ENCODE measurements around the gene DLG3.
"Not testable (repeated sequence)": the region's sequence is repeated elsewhere in the genome, so short reads cannot be mapped to it uniquely, and the experiment has no call there.

Gene DLG3

GRCh38 chrX:70505451-70505841 is 60.8 kb downstream of the DLG3 start:
- H3K27me3 ChIP-seq (ENCODE audit: control insufficient read depth, insufficient read depth, low read length), result no peaks in the 10 kb centered on the region
- no peak overlapping the region for H3K4me3 ChIP-seq (ENCODE audit: low read depth, low read length)
- no peaks in the 10 kb centered on the region for H3K9me3 ChIP-seq (ENCODE audit: control insufficient read depth, low read length)

GRCh38 chrX:70508296-70508911 is 63.8 kb downstream of the DLG3 start:
- H3K27ac ChIP-seq, result no peak overlapping the region
- no peak overlapping the region for H3K4me3 ChIP-seq (ENCODE audit: low read depth, low read length)
- H3K36me3 ChIP-seq (ENCODE audit: control insufficient read depth, insufficient read depth, low read length), result no peaks in the 10 kb centered on the region
- H3K27me3 ChIP-seq (ENCODE audit: control insufficient read depth, insufficient read depth, low read length), result no peaks in the 10 kb centered on the region
- H2AFZ ChIP-seq, result no peak overlapping the region
- no peak for TF ChIP-seq CTCF (IDR thresholded peaks at IDR 0.05)
- H3K9ac ChIP-seq, result no peak overlapping the region
- H3K9me3 ChIP-seq (ENCODE audit: control insufficient read depth, low read length), result no peaks in the 10 kb centered on the region
- H3K4me1 ChIP-seq, result no peaks in the 10 kb centered on the region
- no peak overlapping the region for H3K4me2 ChIP-seq (ENCODE audit: low read length)
- H3K79me2 ChIP-seq, result no peaks in the 10 kb centered on the region

More at GRCh38 chrX:70505451-70505841, 60.8 kb downstream of the DLG3 start:
- no peak overlapping the region for H3K27ac ChIP-seq
- no peak overlapping the region for H2AFZ ChIP-seq
- H3K4me1 ChIP-seq, result no peaks in the 10 kb centered on the region
- no peak for TF ChIP-seq CTCF (IDR thresholded peaks at IDR 0.05)
- H3K9ac ChIP-seq, result no peak overlapping the region
- no peak overlapping the region for H3K4me2 ChIP-seq (ENCODE audit: low read length)
- H3K79me2 ChIP-seq, result no peaks in the 10 kb centered on the region
- H3K36me3 ChIP-seq (ENCODE audit: control insufficient read depth, insufficient read depth, low read length), result no peaks in the 10 kb centered on the region

GRCh38 chrX:70509078-70509477 is 64.4 kb downstream of the DLG3 start:
- no peak for TF ChIP-seq CTCF (IDR thresholded peaks at IDR 0.05)
- H3K9ac ChIP-seq, result no peak overlapping the region
- H3K4me3 ChIP-seq (ENCODE audit: low read depth, low read length), result no peak overlapping the region
- H3K36me3 ChIP-seq (ENCODE audit: control insufficient read depth, insufficient read depth, low read length), result no peaks in the 10 kb centered on the region
- no peaks in the 10 kb centered on the region for H3K79me2 ChIP-seq
- no peak overlapping the region for H3K27ac ChIP-seq
- no peaks in the 10 kb centered on the region for H3K4me1 ChIP-seq
- no peaks in the 10 kb centered on the region for H3K9me3 ChIP-seq (ENCODE audit: control insufficient read depth, low read length)
- H3K27me3 ChIP-seq (ENCODE audit: control insufficient read depth, insufficient read depth, low read length), result no peaks in the 10 kb centered on the region
- H3K4me2 ChIP-seq (ENCODE audit: low read length), result no peak overlapping the region
- no peak overlapping the region for H2AFZ ChIP-seq

GRCh38 chrX:70515270-70515669 is 70.6 kb downstream of the DLG3 start:
- H3K4me3 ChIP-seq (ENCODE audit: low read depth, low read length); H3K9me3 ChIP-seq (ENCODE audit: control insufficient read depth, low read length); H3K36me3 ChIP-seq (ENCODE audit: control insufficient read depth, insufficient read depth, low read length); H3K79me2 ChIP-seq; H3K27ac ChIP-seq; H3K4me2 ChIP-seq (ENCODE audit: low read length); H3K9ac ChIP-seq; H3K4me1 ChIP-seq; H2AFZ ChIP-seq; H3K27me3 ChIP-seq (ENCODE audit: control insufficient read depth, insufficient read depth, low read length): not testable (repeated sequence)

GRCh38 chrX:70515692-70516091 is 71.1 kb downstream of the DLG3 start:
- not testable (repeated sequence) for H3K36me3 ChIP-seq (ENCODE audit: control insufficient read depth, insufficient read depth, low read length); H2AFZ ChIP-seq; H3K27me3 ChIP-seq (ENCODE audit: control insufficient read depth, insufficient read depth, low read length); H3K4me3 ChIP-seq (ENCODE audit: low read depth, low read length); H3K4me2 ChIP-seq (ENCODE audit: low read length); H3K4me1 ChIP-seq; H3K79me2 ChIP-seq; H3K9ac ChIP-seq; H3K9me3 ChIP-seq (ENCODE audit: control insufficient read depth, low read length); H3K27ac ChIP-seq

- no peaks in the 10 kb centered on the region for H3K36me3 ChIP-seq (ENCODE audit: control insufficient read depth, insufficient read depth, low read length)
- H3K79me2 ChIP-seq, result no peaks in the 10 kb centered on the region
- no peak overlapping the region for H3K9ac ChIP-seq
- no peaks in the 10 kb centered on the region for H3K27me3 ChIP-seq (ENCODE audit: control insufficient read depth, insufficient read depth, low read length)
- H3K4me1 ChIP-seq, result no peaks in the 10 kb centered on the region
- TF ChIP-seq CTCF (IDR thresholded peaks at IDR 0.05), result no peak
- no peak overlapping the region for H3K4me2 ChIP-seq (ENCODE audit: low read length)
- H3K27ac ChIP-seq, result no peak overlapping the region
- no peak overlapping the region for H3K4me3 ChIP-seq (ENCODE audit: low read depth, low read length)
- H2AFZ ChIP-seq, result no peak overlapping the region
- no peaks in the 10 kb centered on the region for H3K9me3 ChIP-seq (ENCODE audit: control insufficient read depth, low read length)
Observed at GRCh38 chrX:70525733-70526132, 81.1 kb downstream of the DLG3 start.

Data from parathyroid adenoma (tissue), 2 donors.